IPS-18c (cell line): ENCODE data around the gene F3.

ENCODE experiments used
- H3K4me3 ChIP-seq: 2 replicates; pipeline ENCODE4 v1.7.0; 2013; ENCODE audit warnings: low read depth, mild to moderate bottlenecking, low read length, moderate library complexity; ENCODE audit not compliant: insufficient read depth
- H3K9me3 ChIP-seq: one replicate; pipeline ENCODE4 v1.6.1; 2013; ENCODE audit warnings: mild to moderate bottlenecking, low read length, moderate library complexity; ENCODE audit not compliant: control insufficient read depth, insufficient read depth

The F3 gene

GRCh38 chr1:94538243-94538827 is 3.2 kb downstream of the F3 start:
- 0 out of 2 replicates have a peak overlapping the region, but pooled peaks have one; percentile 17 for H3K4me3 ChIP-seq

GRCh38 chr1:94537254-94537653 is 4.3 kb downstream of the F3 start:
- H3K4me3 ChIP-seq: no peak overlapping the region

More at GRCh38 chr1:94538243-94538827, 3.2 kb downstream of the F3 start:
- no peaks in the 10 kb centered on the region for H3K9me3 ChIP-seq

GRCh38 chr1:94535879-94536278 is 5.7 kb downstream of the F3 start:
- no peaks in the 10 kb centered on the region for H3K9me3 ChIP-seq
- no peak overlapping the region for H3K4me3 ChIP-seq

More at GRCh38 chr1:94537254-94537653, 4.3 kb downstream of the F3 start:
- no peaks in the 10 kb centered on the region for H3K9me3 ChIP-seq

- no peak overlapping the region for H3K4me3 ChIP-seq
Measured at GRCh38 chr1:94535095-94535494, 6.5 kb downstream of the F3 start.

GRCh38 chr1:94532077-94532476 is 9.5 kb downstream of the F3 start:
- H3K4me3 ChIP-seq: no peak overlapping the region
- H3K9me3 ChIP-seq: no peaks in the 10 kb centered on the region

More at GRCh38 chr1:94535095-94535494, 6.5 kb downstream of the F3 start:
- no peaks in the 10 kb centered on the region for H3K9me3 ChIP-seq

GRCh38 chr1:94531664-94532063 is 9.9 kb downstream of the F3 start:
- no peak overlapping the region for H3K4me3 ChIP-seq

GRCh38 chr1:94530373-94530878 is 11.1 kb downstream of the F3 start:
- Histone ChIP-seq H3K4me3 (no peak overlapping the region), H3K9me3 (no peaks in the 10 kb centered on the region)

More at GRCh38 chr1:94531664-94532063, 9.9 kb downstream of the F3 start:
- no peaks in the 10 kb centered on the region for H3K9me3 ChIP-seq

- H3K4me3 ChIP-seq: no peak overlapping the region
- no peaks in the 10 kb centered on the region for H3K9me3 ChIP-seq
Measured at GRCh38 chr1:94529416-94529815, 12.1 kb downstream of the F3 start.

- no peak overlapping the region for H3K4me3 ChIP-seq
- H3K9me3 ChIP-seq: no peaks in the 10 kb centered on the region
Measured at GRCh38 chr1:94528826-94529225, 12.7 kb downstream of the F3 start.

- no peaks in the 10 kb centered on the region for H3K9me3 ChIP-seq
- no peak overlapping the region for H3K4me3 ChIP-seq
Measured at GRCh38 chr1:94528299-94528698, 13.3 kb downstream of the F3 start.

GRCh38 chr1:94527447-94528031 is 14.0 kb downstream of the F3 start:
- no peak overlapping the region for H3K4me3 ChIP-seq
- no peaks in the 10 kb centered on the region for H3K9me3 ChIP-seq

GRCh38 chr1:94526152-94526980 is 15.2 kb downstream of the F3 start:
- H3K9me3 ChIP-seq: no peaks in the 10 kb centered on the region

GRCh38 chr1:94524531-94524930 is 17.0 kb downstream of the F3 start:
- H3K9me3 ChIP-seq: no peaks in the 10 kb centered on the region

More at GRCh38 chr1:94526152-94526980, 15.2 kb downstream of the F3 start:
- no peak overlapping the region for H3K4me3 ChIP-seq

GRCh38 chr1:94522304-94522703 is 19.3 kb downstream of the F3 start:
- H3K9me3 ChIP-seq: no peaks in the 10 kb centered on the region
- H3K4me3 ChIP-seq: no peak overlapping the region

More at GRCh38 chr1:94524531-94524930, 17.0 kb downstream of the F3 start:
- no peak overlapping the region for H3K4me3 ChIP-seq

GRCh38 chr1:94519351-94519750 is 22.2 kb downstream of the F3 start:
- Histone ChIP-seq H3K4me3 (no peak overlapping the region), H3K9me3 (no peaks in the 10 kb centered on the region)

- H3K4me3 ChIP-seq: no peak overlapping the region
- H3K9me3 ChIP-seq: no peaks in the 10 kb centered on the region
Measured at GRCh38 chr1:94515296-94515947, 26.1 kb downstream of the F3 start.

- H3K4me3 ChIP-seq: no peak overlapping the region
Measured at GRCh38 chr1:94514095-94514727, 27.3 kb downstream of the F3 start.

More at GRCh38 chr1:94514095-94514727, 27.3 kb downstream of the F3 start:
- H3K9me3 ChIP-seq: no peaks in the 10 kb centered on the region
